ENCODE measurements around the gene CRPPA.

- TF ChIP-seq, protein P1, sequence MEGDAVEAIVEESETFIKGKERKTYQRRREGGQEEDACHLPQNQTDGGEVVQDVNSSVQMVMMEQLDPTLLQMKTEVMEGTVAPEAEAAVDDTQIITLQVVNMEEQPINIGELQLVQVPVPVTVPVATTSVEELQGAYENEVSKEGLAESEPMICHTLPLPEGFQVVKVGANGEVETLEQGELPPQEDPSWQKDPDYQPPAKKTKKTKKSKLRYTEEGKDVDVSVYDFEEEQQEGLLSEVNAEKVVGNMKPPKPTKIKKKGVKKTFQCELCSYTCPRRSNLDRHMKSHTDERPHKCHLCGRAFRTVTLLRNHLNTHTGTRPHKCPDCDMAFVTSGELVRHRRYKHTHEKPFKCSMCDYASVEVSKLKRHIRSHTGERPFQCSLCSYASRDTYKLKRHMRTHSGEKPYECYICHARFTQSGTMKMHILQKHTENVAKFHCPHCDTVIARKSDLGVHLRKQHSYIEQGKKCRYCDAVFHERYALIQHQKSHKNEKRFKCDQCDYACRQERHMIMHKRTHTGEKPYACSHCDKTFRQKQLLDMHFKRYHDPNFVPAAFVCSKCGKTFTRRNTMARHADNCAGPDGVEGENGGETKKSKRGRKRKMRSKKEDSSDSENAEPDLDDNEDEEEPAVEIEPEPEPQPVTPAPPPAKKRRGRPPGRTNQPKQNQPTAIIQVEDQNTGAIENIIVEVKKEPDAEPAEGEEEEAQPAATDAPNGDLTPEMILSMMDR (IDR thresholded peaks at IDR 0.05), result no peak
- TF ChIP-seq EZH2 (IDR thresholded peaks at IDR 0.05) (no peak), EZH2phosphoT487 (IDR thresholded peaks at IDR 0.05) (no peak)
Observed at GRCh38 chr7:16462431-16462889, 41.1 kb upstream of the CRPPA start.
